GM23338 (cell line): ENCODE data around the gene RAB15. TPM values are rescaled to one million over a fixed set of nuclear protein-coding genes. Genes with fewer than 3 reads are reported as not detected.

Experiments used
- ATAC-seq: fragments of 200-7000 bp; cut with Tn5 transposase; 3 replicates; pipeline ENCODE4 v1.9.1; 2020
- DNase-seq: peaks from one replicate; pipeline ENCODE4 v3.0.0-alpha.2; 2015; ENCODE audit warnings: low spot score
- H2AFZ ChIP-seq: fragments of 200-600 bp; sonication (generic); 2 replicates; pipeline ENCODE4 v1.8.0; 2016; ENCODE audit warnings: antibody characterized with exemption, mild to moderate bottlenecking, moderate library complexity
- H3F3A ChIP-seq: fragments of 200-600 bp; sonication (generic); replicated peaks from 2 replicates; pipeline ENCODE4 v1.8.0; 2017; ENCODE audit warnings: antibody characterized with exemption, mixed run types, low read depth
- H3K27ac ChIP-seq: fragments of 200-600 bp; sonication (generic); 2 replicates; pipeline ENCODE4 v1.6.1; 2016; ENCODE audit warnings: low read depth
- H3K27me3 ChIP-seq: fragments of 200-600 bp; sonication (generic); 2 replicates; pipeline ENCODE4 v1.8.0; 2016; ENCODE audit warnings: mild to moderate bottlenecking, mixed run types, moderate library complexity; ENCODE audit not compliant: insufficient read depth
- H3K36me3 ChIP-seq: fragments of 200-600 bp; sonication (generic); 2 replicates; pipeline ENCODE4 v1.8.0; 2016; ENCODE audit warnings: mild to moderate bottlenecking; ENCODE audit not compliant: insufficient read depth
- H3K4me1 ChIP-seq: fragments of 200-600 bp; sonication (generic); 2 replicates; pipeline ENCODE4 v1.8.0; 2016; ENCODE audit warnings: mild to moderate bottlenecking, moderate library complexity; ENCODE audit not compliant: insufficient read depth
- H3K4me2 ChIP-seq: fragments of 200-600 bp; sonication (generic); 2 replicates; pipeline ENCODE4 v1.7.1; 2017; ENCODE audit warnings: mixed run types
- H3K4me3 ChIP-seq: fragments of 200-600 bp; sonication (generic); 2 replicates; pipeline ENCODE4 v1.6.1; 2016; ENCODE audit warnings: mixed run types
- H3K79me2 ChIP-seq: fragments of 200-600 bp; sonication (generic); replicated peaks from 2 replicates; pipeline ENCODE4 v1.8.0; 2017; ENCODE audit warnings: mild to moderate bottlenecking; ENCODE audit not compliant: insufficient read depth
- H3K9me2 ChIP-seq: fragments of 200-600 bp; sonication (generic); 2 replicates; pipeline ENCODE4 v1.8.0; 2017; ENCODE audit not compliant: insufficient read depth
- H4K20me1 ChIP-seq: fragments of 200-600 bp; sonication (generic); replicated peaks from 2 replicates; pipeline ENCODE4 v1.8.0; 2017; ENCODE audit warnings: mild to moderate bottlenecking; ENCODE audit not compliant: insufficient read depth
- H3K27ac Mint-ChIP-seq: 2 replicates; pipeline ENCODE4 v1.8.0; 2020; ENCODE audit warnings: inconsistent platforms, mild to moderate bottlenecking, moderate library complexity, mixed read lengths
- H3K27me3 Mint-ChIP-seq: 3 replicates; pipeline ENCODE4 v1.8.0; 2022; ENCODE audit warnings: low read depth, mild to moderate bottlenecking, moderate library complexity, mixed read lengths, inconsistent platforms; ENCODE audit not compliant: insufficient read depth, poor library complexity
- H3K36me3 Mint-ChIP-seq: 3 replicates; pipeline ENCODE4 v1.8.0; 2021; ENCODE audit warnings: low read depth, mild to moderate bottlenecking, inconsistent platforms, moderate library complexity, mixed read lengths
- H3K4me1 Mint-ChIP-seq: 3 replicates; pipeline ENCODE4 v1.8.0; 2020; ENCODE audit warnings: mild to moderate bottlenecking, inconsistent platforms, mixed read lengths
- H3K4me3 Mint-ChIP-seq: 3 replicates; pipeline ENCODE4 v1.8.0; 2021; ENCODE audit warnings: moderate library complexity, mild to moderate bottlenecking, inconsistent platforms, mixed read lengths
- H3K9me3 Mint-ChIP-seq: 3 replicates; pipeline ENCODE4 v1.8.0; 2020; ENCODE audit warnings: moderate library complexity, mild to moderate bottlenecking, inconsistent platforms, mixed read lengths
- CREB1 ChIP-seq: fragments of 250-450 bp; sonication (Bioruptor Pico); IDR thresholded peaks from 2 replicates; pipeline ENCODE4 v1.5.0; 2020; ENCODE audit warnings: low read depth, mild to moderate bottlenecking, moderate library complexity
- EZH2 ChIP-seq: fragments of 200-600 bp; sonication (generic); IDR thresholded peaks from one replicate; pipeline ENCODE4 v1.8.0; 2017; ENCODE audit warnings: antibody characterized with exemption, mild to moderate bottlenecking, low read depth; ENCODE audit not compliant: unreplicated experiment
- EZH2phosphoT487 ChIP-seq: fragments of 200-600 bp; sonication (generic); IDR thresholded peaks from one replicate; pipeline ENCODE4 v1.8.1; 2018; ENCODE audit warnings: antibody characterized with exemption; ENCODE audit not compliant: unreplicated experiment
- JUNB ChIP-seq: IDR thresholded peaks from one replicate; pipeline ENCODE4 v1.6.1; 2016; ENCODE audit warnings: antibody characterized with exemption; ENCODE audit not compliant: unreplicated experiment
- NANOG ChIP-seq: IDR thresholded peaks from 2 replicates; pipeline ENCODE4 v1.6.1; 2016; ENCODE audit warnings: antibody characterized with exemption, borderline replicate concordance
- POLR2AphosphoS5 ChIP-seq: IDR thresholded peaks from 2 replicates; pipeline ENCODE4 v1.6.1; 2016; ENCODE audit warnings: antibody characterized with exemption, low read depth
- STAT1 ChIP-seq: IDR thresholded peaks from one replicate; pipeline ENCODE4 v1.6.1; 2016; ENCODE audit warnings: antibody characterized with exemption; ENCODE audit not compliant: unreplicated experiment
- ZNF114 ChIP-seq: fragments of 250-450 bp; sonication (Bioruptor Pico); IDR thresholded peaks from 2 replicates; pipeline ENCODE4 v1.5.0; 2020; ENCODE audit warnings: mild to moderate bottlenecking, moderate library complexity
- ZNF331 ChIP-seq: fragments of 250-450 bp; sonication (Bioruptor Pico); IDR thresholded peaks from 2 replicates; pipeline ENCODE4 v1.5.0; 2020; ENCODE audit warnings: low read depth, mild to moderate bottlenecking, moderate library complexity
- polyA plus RNA-seq: library from polyadenylated mRNA; unstranded; fragments of >200 nt; fragmentation: Nextera tagmentation; extraction: Ambion mirVana; gene quantifications from 2 replicates; pipeline ENCODE4 v1.2.1, GENCODE V29; 2016
- total RNA-seq: library from RNA; depleted of rRNA; stranded (reverse); fragments of >200 nt; shearing (Covaris generic); gene quantifications from 2 replicates; pipeline ENCODE4 v1.2.3, GENCODE V29; 2014
- TF ChIP-seq, protein P1 (sequence below): IDR thresholded peaks from 2 replicates; pipeline ENCODE4 v1.6.1; 2016; ENCODE audit warnings: antibody characterized with exemption
- TF ChIP-seq, protein P2 (sequence below), 2 experiments: fragments of 200-600 bp in 1 of 2; sonication (generic) in 1 of 2; conservative IDR thresholded peaks; 2 replicates each; pipeline versions ENCODE4 v1.5.1 to v1.6.1; 2016 to 2017; ENCODE audit warnings: antibody characterized with exemption in 2 of 2, low read depth in 2 of 2, mild to moderate bottlenecking in 2 of 2, moderate library complexity in 1 of 2
- TF ChIP-seq, protein P3 (sequence below): fragments of 250-450 bp; sonication (Bioruptor Pico); IDR thresholded peaks from 2 replicates; pipeline ENCODE4 v1.5.0; 2020; ENCODE audit warnings: mild to moderate bottlenecking, moderate library complexity
- TF ChIP-seq, protein P4 (sequence below): IDR thresholded peaks from one replicate; pipeline ENCODE4 v1.6.1; 2018; ENCODE audit warnings: antibody characterized with exemption; ENCODE audit not compliant: unreplicated experiment

RAB15 gene
- total and polyA plus RNA-seq, 2 experiments from 2014 or later, result 17.4 to 43.3 TPM

- no peak overlapping the region for H2AFZ ChIP-seq
- Mint-ChIP-seq H3K4me3 (no peak overlapping the region), H3K9me3 (no peaks in the 10 kb centered on the region), H3K36me3 (peaks cover 9% of the 10 kb centered on the region; the same call in 2 of the 3 replicates), H3K4me1 (peaks cover 25% of the 10 kb centered on the region), H3K27ac (no peak overlapping the region), H3K27me3 (peaks cover 3% of the 10 kb centered on the region)
- H4K20me1 ChIP-seq, result no peaks in the 10 kb centered on the region
- H3F3A ChIP-seq, result no peaks in the 10 kb centered on the region
- H3K4me3 ChIP-seq, result no peak overlapping the region
- peaks cover 21% of the 10 kb centered on the region for H3K4me1 ChIP-seq
- ATAC-seq, result no peak
- H3K79me2 ChIP-seq, result no peaks in the 10 kb centered on the region
- no peak overlapping the region for H3K4me2 ChIP-seq
- H3K27ac ChIP-seq, result 0 out of 2 replicates have a peak overlapping the region, but pooled peaks have one; percentile 24
- no peaks in the 10 kb centered on the region for H3K9me2 ChIP-seq
- no peak for DNase-seq
- TF ChIP-seq, protein P1, sequence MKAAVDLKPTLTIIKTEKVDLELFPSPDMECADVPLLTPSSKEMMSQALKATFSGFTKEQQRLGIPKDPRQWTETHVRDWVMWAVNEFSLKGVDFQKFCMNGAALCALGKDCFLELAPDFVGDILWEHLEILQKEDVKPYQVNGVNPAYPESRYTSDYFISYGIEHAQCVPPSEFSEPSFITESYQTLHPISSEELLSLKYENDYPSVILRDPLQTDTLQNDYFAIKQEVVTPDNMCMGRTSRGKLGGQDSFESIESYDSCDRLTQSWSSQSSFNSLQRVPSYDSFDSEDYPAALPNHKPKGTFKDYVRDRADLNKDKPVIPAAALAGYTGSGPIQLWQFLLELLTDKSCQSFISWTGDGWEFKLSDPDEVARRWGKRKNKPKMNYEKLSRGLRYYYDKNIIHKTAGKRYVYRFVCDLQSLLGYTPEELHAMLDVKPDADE, result no peak
- TF ChIP-seq ZNF331 (CRISPR knock-in tag) (no peak), ZNF114 (CRISPR knock-in tag) (no peak), CREB1 (CRISPR knock-in tag) (no peak), EZH2 (no peak), NANOG (no peak), JUNB (no peak), STAT1 (no peak), EZH2phosphoT487 (no peak), POLR2AphosphoS5 (no peak)
- TF ChIP-seq, protein P2, sequence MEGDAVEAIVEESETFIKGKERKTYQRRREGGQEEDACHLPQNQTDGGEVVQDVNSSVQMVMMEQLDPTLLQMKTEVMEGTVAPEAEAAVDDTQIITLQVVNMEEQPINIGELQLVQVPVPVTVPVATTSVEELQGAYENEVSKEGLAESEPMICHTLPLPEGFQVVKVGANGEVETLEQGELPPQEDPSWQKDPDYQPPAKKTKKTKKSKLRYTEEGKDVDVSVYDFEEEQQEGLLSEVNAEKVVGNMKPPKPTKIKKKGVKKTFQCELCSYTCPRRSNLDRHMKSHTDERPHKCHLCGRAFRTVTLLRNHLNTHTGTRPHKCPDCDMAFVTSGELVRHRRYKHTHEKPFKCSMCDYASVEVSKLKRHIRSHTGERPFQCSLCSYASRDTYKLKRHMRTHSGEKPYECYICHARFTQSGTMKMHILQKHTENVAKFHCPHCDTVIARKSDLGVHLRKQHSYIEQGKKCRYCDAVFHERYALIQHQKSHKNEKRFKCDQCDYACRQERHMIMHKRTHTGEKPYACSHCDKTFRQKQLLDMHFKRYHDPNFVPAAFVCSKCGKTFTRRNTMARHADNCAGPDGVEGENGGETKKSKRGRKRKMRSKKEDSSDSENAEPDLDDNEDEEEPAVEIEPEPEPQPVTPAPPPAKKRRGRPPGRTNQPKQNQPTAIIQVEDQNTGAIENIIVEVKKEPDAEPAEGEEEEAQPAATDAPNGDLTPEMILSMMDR (conservative IDR thresholded peaks at IDR 0.05; ENCODE audit: low read depth in 2 of 2), result no peak
- TF ChIP-seq, protein P3, sequence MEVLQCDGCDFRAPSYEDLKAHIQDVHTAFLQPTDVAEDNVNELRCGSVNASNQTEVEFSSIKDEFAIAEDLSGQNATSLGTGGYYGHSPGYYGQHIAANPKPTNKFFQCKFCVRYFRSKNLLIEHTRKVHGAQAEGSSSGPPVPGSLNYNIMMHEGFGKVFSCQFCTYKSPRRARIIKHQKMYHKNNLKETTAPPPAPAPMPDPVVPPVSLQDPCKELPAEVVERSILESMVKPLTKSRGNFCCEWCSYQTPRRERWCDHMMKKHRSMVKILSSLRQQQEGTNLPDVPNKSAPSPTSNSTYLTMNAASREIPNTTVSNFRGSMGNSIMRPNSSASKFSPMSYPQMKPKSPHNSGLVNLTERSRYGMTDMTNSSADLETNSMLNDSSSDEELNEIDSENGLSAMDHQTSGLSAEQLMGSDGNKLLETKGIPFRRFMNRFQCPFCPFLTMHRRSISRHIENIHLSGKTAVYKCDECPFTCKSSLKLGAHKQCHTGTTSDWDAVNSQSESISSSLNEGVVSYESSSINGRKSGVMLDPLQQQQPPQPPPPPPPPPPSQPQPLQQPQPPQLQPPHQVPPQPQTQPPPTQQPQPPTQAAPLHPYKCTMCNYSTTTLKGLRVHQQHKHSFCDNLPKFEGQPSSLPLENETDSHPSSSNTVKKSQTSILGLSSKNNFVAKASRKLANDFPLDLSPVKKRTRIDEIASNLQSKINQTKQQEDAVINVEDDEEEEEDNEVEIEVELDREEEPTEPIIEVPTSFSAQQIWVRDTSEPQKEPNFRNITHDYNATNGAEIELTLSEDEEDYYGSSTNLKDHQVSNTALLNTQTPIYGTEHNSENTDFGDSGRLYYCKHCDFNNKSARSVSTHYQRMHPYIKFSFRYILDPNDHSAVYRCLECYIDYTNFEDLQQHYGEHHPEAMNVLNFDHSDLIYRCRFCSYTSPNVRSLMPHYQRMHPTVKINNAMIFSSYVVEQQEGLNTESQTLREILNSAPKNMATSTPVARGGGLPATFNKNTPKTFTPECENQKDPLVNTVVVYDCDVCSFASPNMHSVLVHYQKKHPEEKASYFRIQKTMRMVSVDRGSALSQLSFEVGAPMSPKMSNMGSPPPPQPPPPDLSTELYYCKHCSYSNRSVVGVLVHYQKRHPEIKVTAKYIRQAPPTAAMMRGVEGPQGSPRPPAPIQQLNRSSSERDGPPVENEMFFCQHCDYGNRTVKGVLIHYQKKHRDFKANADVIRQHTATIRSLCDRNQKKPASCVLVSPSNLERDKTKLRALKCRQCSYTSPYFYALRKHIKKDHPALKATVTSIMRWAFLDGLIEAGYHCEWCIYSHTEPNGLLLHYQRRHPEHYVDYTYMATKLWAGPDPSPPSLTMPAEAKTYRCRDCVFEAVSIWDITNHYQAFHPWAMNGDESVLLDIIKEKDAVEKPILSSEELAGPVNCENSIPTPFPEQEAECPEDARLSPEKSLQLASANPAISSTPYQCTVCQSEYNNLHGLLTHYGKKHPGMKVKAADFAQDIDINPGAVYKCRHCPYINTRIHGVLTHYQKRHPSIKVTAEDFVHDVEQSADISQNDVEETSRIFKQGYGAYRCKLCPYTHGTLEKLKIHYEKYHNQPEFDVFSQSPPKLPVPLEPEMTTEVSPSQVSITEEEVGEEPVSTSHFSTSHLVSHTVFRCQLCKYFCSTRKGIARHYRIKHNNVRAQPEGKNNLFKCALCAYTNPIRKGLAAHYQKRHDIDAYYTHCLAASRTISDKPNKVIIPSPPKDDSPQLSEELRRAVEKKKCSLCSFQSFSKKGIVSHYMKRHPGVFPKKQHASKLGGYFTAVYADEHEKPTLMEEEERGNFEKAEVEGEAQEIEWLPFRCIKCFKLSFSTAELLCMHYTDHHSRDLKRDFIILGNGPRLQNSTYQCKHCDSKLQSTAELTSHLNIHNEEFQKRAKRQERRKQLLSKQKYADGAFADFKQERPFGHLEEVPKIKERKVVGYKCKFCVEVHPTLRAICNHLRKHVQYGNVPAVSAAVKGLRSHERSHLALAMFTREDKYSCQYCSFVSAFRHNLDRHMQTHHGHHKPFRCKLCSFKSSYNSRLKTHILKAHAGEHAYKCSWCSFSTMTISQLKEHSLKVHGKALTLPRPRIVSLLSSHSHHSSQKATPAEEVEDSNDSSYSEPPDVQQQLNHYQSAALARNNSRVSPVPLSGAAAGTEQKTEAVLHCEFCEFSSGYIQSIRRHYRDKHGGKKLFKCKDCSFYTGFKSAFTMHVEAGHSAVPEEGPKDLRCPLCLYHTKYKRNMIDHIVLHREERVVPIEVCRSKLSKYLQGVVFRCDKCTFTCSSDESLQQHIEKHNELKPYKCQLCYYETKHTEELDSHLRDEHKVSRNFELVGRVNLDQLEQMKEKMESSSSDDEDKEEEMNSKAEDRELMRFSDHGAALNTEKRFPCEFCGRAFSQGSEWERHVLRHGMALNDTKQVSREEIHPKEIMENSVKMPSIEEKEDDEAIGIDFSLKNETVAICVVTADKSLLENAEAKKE (CRISPR knock-in tag), result no peak
- TF ChIP-seq, protein P4, sequence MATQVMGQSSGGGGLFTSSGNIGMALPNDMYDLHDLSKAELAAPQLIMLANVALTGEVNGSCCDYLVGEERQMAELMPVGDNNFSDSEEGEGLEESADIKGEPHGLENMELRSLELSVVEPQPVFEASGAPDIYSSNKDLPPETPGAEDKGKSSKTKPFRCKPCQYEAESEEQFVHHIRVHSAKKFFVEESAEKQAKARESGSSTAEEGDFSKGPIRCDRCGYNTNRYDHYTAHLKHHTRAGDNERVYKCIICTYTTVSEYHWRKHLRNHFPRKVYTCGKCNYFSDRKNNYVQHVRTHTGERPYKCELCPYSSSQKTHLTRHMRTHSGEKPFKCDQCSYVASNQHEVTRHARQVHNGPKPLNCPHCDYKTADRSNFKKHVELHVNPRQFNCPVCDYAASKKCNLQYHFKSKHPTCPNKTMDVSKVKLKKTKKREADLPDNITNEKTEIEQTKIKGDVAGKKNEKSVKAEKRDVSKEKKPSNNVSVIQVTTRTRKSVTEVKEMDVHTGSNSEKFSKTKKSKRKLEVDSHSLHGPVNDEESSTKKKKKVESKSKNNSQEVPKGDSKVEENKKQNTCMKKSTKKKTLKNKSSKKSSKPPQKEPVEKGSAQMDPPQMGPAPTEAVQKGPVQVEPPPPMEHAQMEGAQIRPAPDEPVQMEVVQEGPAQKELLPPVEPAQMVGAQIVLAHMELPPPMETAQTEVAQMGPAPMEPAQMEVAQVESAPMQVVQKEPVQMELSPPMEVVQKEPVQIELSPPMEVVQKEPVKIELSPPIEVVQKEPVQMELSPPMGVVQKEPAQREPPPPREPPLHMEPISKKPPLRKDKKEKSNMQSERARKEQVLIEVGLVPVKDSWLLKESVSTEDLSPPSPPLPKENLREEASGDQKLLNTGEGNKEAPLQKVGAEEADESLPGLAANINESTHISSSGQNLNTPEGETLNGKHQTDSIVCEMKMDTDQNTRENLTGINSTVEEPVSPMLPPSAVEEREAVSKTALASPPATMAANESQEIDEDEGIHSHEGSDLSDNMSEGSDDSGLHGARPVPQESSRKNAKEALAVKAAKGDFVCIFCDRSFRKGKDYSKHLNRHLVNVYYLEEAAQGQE, result no peak
- H3K27me3 ChIP-seq, result no peaks in the 10 kb centered on the region
- no peaks in the 10 kb centered on the region for H3K36me3 ChIP-seq
Observed at GRCh38 chr14:64943556-64943955, 28.6 kb downstream of the RAB15 start.
